OCI-LY7 (cell line): ENCODE measurements around the gene SMG6. TPM values are rescaled to one million over a fixed set of nuclear protein-coding genes. Genes with fewer than 3 reads are reported as not detected.

Source experiments
- BruUV-seq: library from RNA; stranded (reverse); fragments of 400-500 nt; replicated peaks from 2 replicates; lab custom pipeline; 2021; lab: Mats Ljungman, UMichigan
- CTCF ChIA-PET: fragments of 300-600 bp; sonication (Branson Sonifier 250); formaldehyde crosslinking; loops from one replicate; lab custom pipeline; 2022; ENCODE audit warnings: antibody characterized with exemption; ENCODE audit not compliant: unreplicated experiment; lab: Charles Lee
- POLR2A ChIA-PET: fragments of 300-600 bp; sonication (Branson Sonifier 250); formaldehyde crosslinking; loops from one replicate; lab custom pipeline; 2022; ENCODE audit warnings: antibody characterized with exemption; lab: Charles Lee
- DNase-seq: peaks from one replicate; pipeline ENCODE4 v3.0.0-alpha.2; 2015; ENCODE audit warnings: low spot score
- H2AFZ ChIP-seq: fragments of 200-600 bp; sonication (generic), shearing (Covaris generic); 2 replicates; pipeline ENCODE4 v1.6.1; 2014; ENCODE audit warnings: mild to moderate bottlenecking, antibody characterized with exemption, low read length, moderate library complexity
- H3K27ac ChIP-seq: fragments of 200-600 bp; sonication (generic); 2 replicates; pipeline ENCODE4 v1.5.1; 2014; ENCODE audit warnings: mixed run types, low read depth, mild to moderate bottlenecking, moderate library complexity, low read length, inconsistent platforms; ENCODE audit not compliant: poor library complexity, severe bottlenecking
- H3K36me3 ChIP-seq: fragments of 200-600 bp; sonication (generic); 2 replicates; pipeline ENCODE4 v1.6.1; 2014; ENCODE audit warnings: mild to moderate bottlenecking, antibody characterized with exemption, low read length, moderate library complexity, mixed read lengths; ENCODE audit not compliant: insufficient read depth
- H3K4me1 ChIP-seq: fragments of 200-600 bp; sonication (generic); 2 replicates; pipeline ENCODE4 v1.5.1; 2014; ENCODE audit warnings: mild to moderate bottlenecking, low read length; ENCODE audit not compliant: insufficient read depth, poor library complexity, severe bottlenecking
- H3K4me2 ChIP-seq: fragments of 200-600 bp; sonication (generic); 2 replicates; pipeline ENCODE4 v1.6.1; 2014; ENCODE audit warnings: mild to moderate bottlenecking, low read length
- H3K4me3 ChIP-seq: fragments of 200-600 bp; sonication (generic); 2 replicates; pipeline ENCODE4 v1.5.1; 2014; ENCODE audit warnings: mild to moderate bottlenecking, low read depth, low read length; ENCODE audit not compliant: poor library complexity, severe bottlenecking
- H3K79me2 ChIP-seq: fragments of 200-600 bp; sonication (generic); 2 replicates; pipeline ENCODE4 v1.6.1; 2016; ENCODE audit warnings: low read depth, mild to moderate bottlenecking, low read length, moderate library complexity, mixed read lengths; ENCODE audit not compliant: insufficient read depth
- H3K9me2 ChIP-seq: fragments of 200-600 bp; sonication (generic); 2 replicates; pipeline ENCODE4 v1.6.1; 2016; ENCODE audit warnings: mild to moderate bottlenecking, low read length, mixed read lengths; ENCODE audit not compliant: insufficient read depth
- H3K9me3 ChIP-seq: fragments of 200-600 bp; sonication (generic); 2 replicates; pipeline ENCODE4 v1.6.1; 2014; ENCODE audit warnings: mild to moderate bottlenecking, mixed run types, low read length, mixed read lengths
- H4K20me1 ChIP-seq: fragments of 200-600 bp; sonication (generic); 2 replicates; pipeline ENCODE4 v1.6.1; 2014; ENCODE audit warnings: mild to moderate bottlenecking, antibody characterized with exemption, low read length, moderate library complexity, mixed read lengths; ENCODE audit not compliant: insufficient read depth
- CTCF ChIP-seq: fragments of 200-600 bp; sonication (generic); conservative IDR thresholded peaks from 2 replicates; pipeline ENCODE4 v1.5.1; 2014; ENCODE audit warnings: mild to moderate bottlenecking, antibody characterized with exemption, low read length, moderate library complexity, mixed read lengths
- EZH2phosphoT487 ChIP-seq: fragments of 200-600 bp; sonication (generic); IDR thresholded peaks from 2 replicates; pipeline ENCODE4 v1.6.1; 2018; ENCODE audit warnings: low read depth, borderline replicate concordance, mild to moderate bottlenecking, mixed run types, antibody characterized with exemption, low read length, moderate library complexity, mixed read lengths
- intact Hi-C: fragments of 100-400 bp; cut with micrococcal nuclease; formaldehyde crosslinking; loops from one replicate; pipeline ENCODE4 v1.10.0; 2022; ENCODE audit not compliant: unreplicated experiment
- total RNA-seq, 2 experiments: library from RNA; depleted of rRNA in 1 of 2; stranded (reverse); fragments of >200 nt in 1 of 2; shearing (Covaris generic) in 1 of 2; gene quantifications; 2 replicates each; pipeline ENCODE4 v1.2.3, GENCODE V29; 2014 to 2022

Gene SMG6
- total RNA-seq, 2 experiments from 2014 or later, result 12.5 to 17.8 TPM

GRCh38 chr17:2040219-2040827, 263.3 kb downstream of the SMG6 start:
- no peak overlapping the region for H3K4me2 ChIP-seq
- H2AFZ ChIP-seq, result no peak overlapping the region
- POLR2A ChIA-PET, result no interaction called here
- no peak overlapping the region for H3K4me3 ChIP-seq
- H3K79me2 ChIP-seq, result peaks cover 6% of the 10 kb centered on the region; the same call in 1 of the 2 replicates
- H3K9me2 ChIP-seq, result no peaks in the 10 kb centered on the region
- no peak for TF ChIP-seq EZH2phosphoT487
- H3K36me3 ChIP-seq, result peaks cover 55% of the 10 kb centered on the region
- H4K20me1 ChIP-seq, result no peaks in the 10 kb centered on the region
- BruUV-seq, result no TSS peak
- CTCF ChIA-PET, result no interaction called here
- intact Hi-C loops, result no loop called here
- H3K4me1 ChIP-seq, result peaks cover 15% of the 10 kb centered on the region
- no peak for DNase-seq
- no peaks in the 10 kb centered on the region for H3K9me3 ChIP-seq
- H3K27ac ChIP-seq, result no peak overlapping the region

- H3K9me2 ChIP-seq, result no peaks in the 10 kb centered on the region
- ChIA-PET POLR2A (no interaction called here), CTCF (no interaction called here)
- H3K4me1 ChIP-seq, result peaks cover 18% of the 10 kb centered on the region
- H4K20me1 ChIP-seq, result no peaks in the 10 kb centered on the region
- DNase-seq, result no peak
- no peak for TF ChIP-seq EZH2phosphoT487
- no peak for TF ChIP-seq CTCF
- intact Hi-C loops, result no loop called here
- no peak overlapping the region for H3K4me2 ChIP-seq
- H3K4me3 ChIP-seq, result no peak overlapping the region
- no TSS peak for BruUV-seq
- no peaks in the 10 kb centered on the region for H3K9me3 ChIP-seq
- H3K79me2 ChIP-seq, result no peaks in the 10 kb centered on the region; the same call in 1 of the 2 replicates
- H3K36me3 ChIP-seq, result peaks cover 41% of the 10 kb centered on the region
- H3K27ac ChIP-seq, result no peak overlapping the region
- no peak overlapping the region for H2AFZ ChIP-seq
Measured at GRCh38 chr17:2037155-2037554, 266.4 kb downstream of the SMG6 start.

GRCh38 chr17:2035541-2036488, 267.8 kb downstream of the SMG6 start:
- ChIA-PET POLR2A (no interaction called here), CTCF (no interaction called here)
- peaks cover 8% of the 10 kb centered on the region; the same call in 1 of the 2 replicates for H3K79me2 ChIP-seq
- peaks cover 20% of the 10 kb centered on the region for H3K4me1 ChIP-seq
- H3K9me3 ChIP-seq, result no peaks in the 10 kb centered on the region
- no peaks in the 10 kb centered on the region for H3K9me2 ChIP-seq
- H2AFZ ChIP-seq, result no peak overlapping the region
- H3K4me3 ChIP-seq, result no peak overlapping the region
- no peaks in the 10 kb centered on the region for H4K20me1 ChIP-seq
- TF ChIP-seq CTCF, result no peak
- no peak for TF ChIP-seq EZH2phosphoT487
- H3K36me3 ChIP-seq, result peaks cover 37% of the 10 kb centered on the region
- no peak overlapping the region for H3K27ac ChIP-seq
- intact Hi-C loops, result no loop called here
- H3K4me2 ChIP-seq, result no peak overlapping the region
- no TSS peak for BruUV-seq
- no peak for DNase-seq
